ENCODE measurements around the gene MAGEA8. TPM values are rescaled to one million over a fixed set of nuclear protein-coding genes. Genes with fewer than 3 reads are reported as not detected.
"Not testable (repeated sequence)": the region's sequence is repeated elsewhere in the genome, so short reads cannot be mapped to it uniquely, and the experiment has no call there.

The MAGEA8 gene
- total and polyA plus RNA-seq, 4 donors = not detected

GRCh38 chrX:149909324-149910177, 28.6 kb downstream of the MAGEA8 start:
- H3K27me3 ChIP-seq (ENCODE audit: control insufficient read depth in 3 of 3, insufficient read depth in 3 of 3, low read length in 2 of 3) = peaks cover 0 to 3% (median 0%) of the 10 kb centered on the region in 3 donors
- H3K9me3 ChIP-seq (ENCODE audit: control insufficient read depth in 4 of 4, insufficient read depth in 3 of 4, low read length in 3 of 4) = no peaks in the 10 kb centered on the region
- H3K4me3 ChIP-seq = no peak overlapping the region
- TF ChIP-seq CTCF (IDR thresholded peaks at IDR 0.05; ENCODE audit: control extremely low read depth, extremely low read depth) = no peak
- ATAC-seq (ENCODE audit: insufficient read depth, low FRiP score) (no peak), DNase-seq (no peak)
- H3K9ac ChIP-seq (ENCODE audit: insufficient read depth in 1 of 2, low read length in 2 of 2) = no peak overlapping the region
- no peak overlapping the region for H3K27ac ChIP-seq (ENCODE audit: low read depth in 1 of 2, low read length in 1 of 2)
- no peaks in the 10 kb centered on the region for H3K4me1 ChIP-seq (ENCODE audit: control insufficient read depth in 5 of 5, insufficient read depth in 5 of 5, low read length in 5 of 5)
- WGBS, 2 donors = 83 to 95% methylated on average over 4 of the region's 4 CpGs
- no peaks in the 10 kb centered on the region for H3K36me3 ChIP-seq (ENCODE audit: control insufficient read depth in 4 of 4, insufficient read depth in 4 of 4, low read length in 4 of 4)

GRCh38 chrX:149910178-149910695, 29.3 kb downstream of the MAGEA8 start:
- ATAC-seq (ENCODE audit: insufficient read depth, low FRiP score) (no peak), DNase-seq (peak in 1 of 3 donors; percentile 5)
- Histone ChIP-seq H3K9me3 (ENCODE audit: control insufficient read depth in 4 of 4, insufficient read depth in 3 of 4, low read length in 3 of 4) (no peaks in the 10 kb centered on the region), H3K9ac (ENCODE audit: insufficient read depth in 1 of 2, low read length in 2 of 2) (no peak overlapping the region), H3K36me3 (ENCODE audit: control insufficient read depth in 4 of 4, insufficient read depth in 4 of 4, low read length in 4 of 4) (no peaks in the 10 kb centered on the region), H3K4me1 (ENCODE audit: control insufficient read depth in 5 of 5, insufficient read depth in 5 of 5, low read length in 5 of 5) (no peaks in the 10 kb centered on the region), H3K4me3 (no peak overlapping the region), H3K27me3 (ENCODE audit: control insufficient read depth in 3 of 3, insufficient read depth in 3 of 3, low read length in 2 of 3) (no peaks in the 10 kb centered on the region), H3K27ac (ENCODE audit: low read depth in 1 of 2, low read length in 1 of 2) (no peak overlapping the region)
- no peak for TF ChIP-seq CTCF (IDR thresholded peaks at IDR 0.05; ENCODE audit: control extremely low read depth, extremely low read depth)
- WGBS, 2 donors = 94 to 99% methylated on average over 9 of the region's 9 CpGs

DNA sequence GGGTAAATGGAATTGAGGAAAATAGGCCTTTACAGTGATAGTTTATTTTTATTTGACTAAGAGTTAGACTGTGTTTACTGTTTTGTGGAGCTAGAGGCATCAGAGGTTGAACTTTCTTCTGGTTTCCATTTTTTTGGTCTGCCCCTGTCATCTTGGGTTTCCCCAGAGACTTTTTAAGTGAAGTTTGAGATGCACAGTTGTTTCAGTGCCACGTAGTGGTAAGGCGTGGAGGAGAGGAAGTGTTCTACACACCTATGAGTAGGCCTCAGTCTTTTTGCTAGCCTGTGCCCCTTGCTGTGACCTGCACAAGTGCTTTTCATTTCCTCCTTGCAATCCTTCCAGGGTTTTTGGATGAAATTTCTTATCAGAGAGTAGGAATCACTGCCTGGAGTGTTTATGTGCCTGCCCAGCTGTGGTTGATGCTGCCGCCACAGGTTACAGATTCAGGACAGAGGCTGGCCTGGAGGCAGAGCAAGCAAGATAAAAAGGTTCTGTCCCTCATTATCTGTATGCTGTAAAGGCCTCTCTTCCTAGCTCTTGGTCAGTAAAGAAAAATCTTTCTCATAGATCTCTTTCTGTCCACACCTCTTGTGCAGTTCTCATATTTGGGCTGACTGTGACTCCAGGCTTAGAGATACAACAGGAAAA, 35.9 kb downstream of the MAGEA8 start:
- H3K9me3 ChIP-seq (ENCODE audit: control insufficient read depth in 4 of 4, insufficient read depth in 3 of 4, low read length in 3 of 4) = no peaks in the 10 kb centered on the region
- H3K27ac ChIP-seq (ENCODE audit: low read depth in 1 of 2, low read length in 1 of 2) = no peak overlapping the region
- ATAC-seq (ENCODE audit: insufficient read depth, low FRiP score) (no peak), DNase-seq (no peak)
- no peaks in the 10 kb centered on the region for H3K4me1 ChIP-seq (ENCODE audit: control insufficient read depth in 5 of 5, insufficient read depth in 5 of 5, low read length in 5 of 5)
- H3K4me3 ChIP-seq = no peak overlapping the region
- WGBS, 2 donors = 82 to 86% methylated on average over 3 of the region's 3 CpGs
- H3K36me3 ChIP-seq (ENCODE audit: control insufficient read depth in 4 of 4, insufficient read depth in 4 of 4, low read length in 4 of 4) = no peaks in the 10 kb centered on the region
- H3K9ac ChIP-seq (ENCODE audit: insufficient read depth in 1 of 2, low read length in 2 of 2) = no peak overlapping the region
- no peak for TF ChIP-seq CTCF (IDR thresholded peaks at IDR 0.05; ENCODE audit: control extremely low read depth, extremely low read depth)
- no peaks in the 10 kb centered on the region for H3K27me3 ChIP-seq (ENCODE audit: control insufficient read depth in 3 of 3, insufficient read depth in 3 of 3, low read length in 2 of 3)

DNA sequence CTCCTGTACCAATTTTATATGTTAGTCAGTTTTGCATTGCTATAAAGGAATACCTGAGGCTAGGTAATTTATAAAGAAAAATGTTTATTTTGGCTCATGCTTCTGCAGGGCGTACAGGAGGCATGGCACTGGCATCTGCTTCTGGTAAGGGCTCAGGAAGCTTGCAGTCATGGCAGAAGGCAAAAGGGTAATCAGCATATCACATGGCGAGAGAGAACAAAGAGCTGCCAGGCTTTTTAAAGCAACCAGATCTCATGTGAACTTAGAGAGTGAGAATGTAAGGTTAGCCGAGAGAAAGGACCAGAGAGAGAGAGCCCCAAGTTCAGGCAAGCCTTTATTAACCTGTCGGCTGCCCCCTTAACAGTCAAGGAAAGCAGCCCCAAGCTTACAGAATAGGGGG, 42.9 kb downstream of the MAGEA8 start:
- not testable (repeated sequence) for H3K9me3 ChIP-seq (ENCODE audit: control insufficient read depth in 4 of 4, insufficient read depth in 3 of 4, low read length in 3 of 4); H3K36me3 ChIP-seq (ENCODE audit: control insufficient read depth in 4 of 4, insufficient read depth in 4 of 4, low read length in 4 of 4); H3K27ac ChIP-seq (ENCODE audit: low read depth in 1 of 2, low read length in 1 of 2); ATAC-seq (ENCODE audit: insufficient read depth, low FRiP score); H3K9ac ChIP-seq (ENCODE audit: insufficient read depth in 1 of 2, low read length in 2 of 2); H3K4me3 ChIP-seq; DNase-seq; H3K4me1 ChIP-seq (ENCODE audit: control insufficient read depth in 5 of 5, insufficient read depth in 5 of 5, low read length in 5 of 5); H3K27me3 ChIP-seq (ENCODE audit: control insufficient read depth in 3 of 3, insufficient read depth in 3 of 3, low read length in 2 of 3)
- no CpG with 5 or more reads among the region's 4 CpGs for WGBS, 2 donors

DNA sequence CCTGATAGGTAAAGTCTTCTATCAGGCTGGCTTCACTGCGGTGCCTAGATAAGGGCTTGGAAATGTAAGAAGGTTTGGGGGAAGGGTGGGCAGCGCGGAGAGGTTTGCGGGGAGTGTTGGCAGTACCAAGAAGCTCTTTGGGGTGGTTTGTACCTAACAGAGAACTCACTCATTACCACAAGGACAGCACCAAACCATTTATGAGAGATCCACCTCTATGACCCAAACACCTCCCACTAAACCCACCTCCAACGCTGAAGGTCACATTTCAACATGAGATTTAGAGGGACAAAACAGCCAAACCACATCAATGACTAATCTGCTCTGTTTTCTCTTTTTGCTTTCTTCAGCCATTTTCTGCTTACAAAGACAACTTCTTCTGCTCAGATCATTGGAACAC, 43.5 kb downstream of the MAGEA8 start:
- not testable (repeated sequence) for H3K4me1 ChIP-seq (ENCODE audit: control insufficient read depth in 5 of 5, insufficient read depth in 5 of 5, low read length in 5 of 5); H3K9ac ChIP-seq (ENCODE audit: insufficient read depth in 1 of 2, low read length in 2 of 2); H3K36me3 ChIP-seq (ENCODE audit: control insufficient read depth in 4 of 4, insufficient read depth in 4 of 4, low read length in 4 of 4); DNase-seq; H3K9me3 ChIP-seq (ENCODE audit: control insufficient read depth in 4 of 4, insufficient read depth in 3 of 4, low read length in 3 of 4); H3K4me3 ChIP-seq; ATAC-seq (ENCODE audit: insufficient read depth, low FRiP score); H3K27me3 ChIP-seq (ENCODE audit: control insufficient read depth in 3 of 3, insufficient read depth in 3 of 3, low read length in 2 of 3); H3K27ac ChIP-seq (ENCODE audit: low read depth in 1 of 2, low read length in 1 of 2)
- WGBS, 2 donors = no CpG with 5 or more reads among the region's 5 CpGs

All from lung (tissue), 12 donors.